K562 (cell line): ENCODE data around the gene PIM3. TPM values are rescaled to one million over a fixed set of nuclear protein-coding genes. Genes with fewer than 3 reads are reported as not detected.

Experiments used
- ATAC-seq: fragments of 200-7000 bp; cut with Tn5 transposase; 3 replicates; pipeline ENCODE4 v1.9.1; 2020; ENCODE audit warnings: moderate library complexity
- BruUV-seq: library from RNA; stranded (reverse); fragments of 400-500 nt; replicated peaks from 2 replicates; lab custom pipeline; 2021; lab: Mats Ljungman, UMichigan
- CTCF ChIA-PET: fragments of 300-600 bp; formaldehyde crosslinking; extraction: SDS; loops from one replicate; lab custom pipeline; 2021; ENCODE audit warnings: low intra/inter-chr PET ratio; lab: Yijun Ruan, JAX
- POLR2A ChIA-PET: fragments of 300-600, 350-650 bp; sonication (Branson Sonifier 250); formaldehyde crosslinking; extraction: SDS; loops from one replicate; lab custom pipeline; 2021; ENCODE audit warnings: antibody characterized with exemption, inconsistent platforms; lab: Yijun Ruan, JAX
- DNase-seq, 4 experiments: peaks; one replicate each; pipeline versions ENCODE4 v3.0.0 to v3.0.0-alpha.2; 2011 to 2018; ENCODE audit warnings: low spot score in 3 of 4, mixed read lengths in 3 of 4; ENCODE audit errors: extremely low read depth in 1 of 4
- FAIRE-seq: peaks from 2 replicates; lab custom pipeline; 2011; peaks lifted over from hg19 to GRCh38; lab: Jason Lieb, UNC
- H2AFZ ChIP-seq: 2 replicates; pipeline ENCODE4 v1.6.0; 2011; ENCODE audit warnings: low read depth, low read length, control low read depth, inconsistent platforms
- H3K27ac ChIP-seq: fragments of 200-600 bp; 3 replicates; pipeline ENCODE4 v1.8.0; 2011; ENCODE audit warnings: low read depth, mild to moderate bottlenecking, control low read depth, inconsistent platforms, low read length, moderate library complexity, mixed read lengths; ENCODE audit errors: extremely low read depth
- H3K27me3 ChIP-seq, 2 experiments: fragments of 300-600 bp in 1 of 2; 2 replicates in 1 of 2; 3 replicates in 1 of 2; pipeline versions ENCODE4 v1.6.0 to v1.8.0; 2011; ENCODE audit warnings: inconsistent platforms in 2 of 2, low read length in 2 of 2, mild to moderate bottlenecking in 1 of 2, mixed read lengths in 1 of 2, moderate library complexity in 1 of 2; ENCODE audit not compliant: control insufficient read depth in 2 of 2, insufficient read depth in 2 of 2
- H3K36me3 ChIP-seq: fragments of 300-600 bp; 3 replicates; pipeline ENCODE4 v1.8.0; 2011; ENCODE audit warnings: mild to moderate bottlenecking, low read length, inconsistent platforms; ENCODE audit not compliant: control insufficient read depth, insufficient read depth
- H3K4me1 ChIP-seq, 2 experiments: fragments of 200-600 bp in 1 of 2; replicated peaks in 1 of 2; 2 replicates in 1 of 2; 3 replicates in 1 of 2; pipeline versions ENCODE4 v1.5.1 to v1.8.0; 2011; ENCODE audit warnings: inconsistent platforms in 2 of 2, low read length in 2 of 2, mild to moderate bottlenecking in 1 of 2, mixed read lengths in 1 of 2, moderate library complexity in 1 of 2; ENCODE audit not compliant: control insufficient read depth in 2 of 2, insufficient read depth in 2 of 2
- H3K4me2 ChIP-seq: 2 replicates; pipeline ENCODE4 v1.6.1; 2011; ENCODE audit warnings: low read length, control low read depth, inconsistent platforms, mixed read lengths; ENCODE audit not compliant: insufficient read depth
- H3K4me3 ChIP-seq: fragments of 200-600 bp; sonication (generic), shearing (Covaris generic); 2 replicates; pipeline ENCODE4 v1.5.1; 2016; ENCODE audit warnings: control low read depth, inconsistent platforms
- H3K79me2 ChIP-seq: fragments of 200-600 bp; 3 replicates; pipeline ENCODE4 v1.8.0; 2011; ENCODE audit warnings: low read length, inconsistent platforms; ENCODE audit not compliant: control insufficient read depth, insufficient read depth
- H3K9ac ChIP-seq, 2 experiments: 2 replicates each; pipeline versions ENCODE4 v1.6.0 to v1.6.1; 2011; ENCODE audit warnings: low read depth in 2 of 2, low read length in 2 of 2, control low read depth in 1 of 2, inconsistent platforms in 1 of 2, mild to moderate bottlenecking in 1 of 2, mixed read lengths in 1 of 2; ENCODE audit not compliant: insufficient read depth in 1 of 2
- H3K9me1 ChIP-seq: one replicate; pipeline ENCODE4 v1.6.0; 2011; ENCODE audit warnings: inconsistent platforms, mild to moderate bottlenecking, low read length, moderate library complexity; ENCODE audit not compliant: control insufficient read depth, insufficient read depth
- H3K9me3 ChIP-seq: replicated peaks from 2 replicates; pipeline ENCODE4 v1.5.1; 2011; ENCODE audit warnings: low read depth, low read length, inconsistent platforms; ENCODE audit not compliant: control insufficient read depth, insufficient read depth
- H4K20me1 ChIP-seq: replicated peaks from 2 replicates; pipeline ENCODE4 v1.6.1; 2011; ENCODE audit warnings: low read length, inconsistent platforms, mixed read lengths; ENCODE audit not compliant: control insufficient read depth, insufficient read depth
- DPF2 ChIP-seq: fragments of 450-650 bp; IDR thresholded peaks from 2 replicates; pipeline ENCODE4 v1.6.1; 2016
- HMGN3 ChIP-seq: IDR thresholded peaks from 2 replicates; pipeline ENCODE4 v1.6.1; 2011; ENCODE audit warnings: borderline replicate concordance, low read depth, mild to moderate bottlenecking, mixed read lengths, low read length; ENCODE audit not compliant: insufficient read length; ENCODE audit errors: extremely low read depth
- KLF16 ChIP-seq: IDR thresholded peaks from 2 replicates; pipeline ENCODE4 v1.6.1; 2016; ENCODE audit warnings: antibody characterized with exemption
- NFRKB ChIP-seq: fragments of 450-650 bp; IDR thresholded peaks from 2 replicates; pipeline ENCODE4 v1.6.1; 2016; ENCODE audit warnings: low read depth
- POLR2G ChIP-seq: fragments of 200-400 bp; formaldehyde crosslinking; IDR thresholded peaks from 2 replicates; pipeline ENCODE4 v1.6.1; 2017; ENCODE audit warnings: low read depth, mild to moderate bottlenecking, antibody characterized with exemption, low read length, moderate library complexity
- RBFOX2 ChIP-seq: fragments of 200-400 bp; formaldehyde crosslinking; IDR thresholded peaks from 2 replicates; pipeline ENCODE4 v1.6.1; 2017; ENCODE audit warnings: low read depth, mild to moderate bottlenecking, low read length, moderate library complexity
- SIN3B ChIP-seq: fragments of 450-650 bp; IDR thresholded peaks from 2 replicates; pipeline ENCODE4 v1.6.1; 2017; ENCODE audit warnings: low read depth, mild to moderate bottlenecking, moderate library complexity
- TRIM24 ChIP-seq, 2 experiments: fragments of 450-650 bp; IDR thresholded peaks; 2 replicates each; pipeline ENCODE4 v1.6.1; 2016
- ZNF668 ChIP-seq: fragments of 250-450 bp; sonication (Bioruptor Pico); IDR thresholded peaks from 2 replicates; pipeline ENCODE4 v1.8.0; 2022; ENCODE audit warnings: mild to moderate bottlenecking, inconsistent platforms
- WGBS: fragments of 100-300 bp; shearing (Covaris generic); methylation state at CpG from one replicate; pipeline ENCODE4 v1.1.6; 2016; ENCODE audit warnings: low coverage, mixed read lengths; ENCODE audit not compliant: insufficient coverage; ENCODE audit errors: missing lambda C conversion rate; 5-methylcytosine and 5-hydroxymethylcytosine counted together
- in situ Hi-C: fragments of 300-500 bp; cut with MboI; formaldehyde crosslinking; loops from 4 replicates; pipeline ENCODE4 v1.15.0; 2018; ENCODE audit warnings: inconsistent platforms, mixed read lengths
- intact Hi-C: fragments of 100-400 bp; cut with micrococcal nuclease; formaldehyde crosslinking; loops from 2 replicates; pipeline ENCODE4 v1.14.2; 2022
- polyA plus RNA-seq, 8 experiments: library from polyadenylated mRNA; depleted of rRNA in 4 of 8; stranded (reverse) in 5 of 8; unstranded in 3 of 8; fragments of >200 nt; fragmentation: Nextera tagmentation in 2 of 8; fragmentation: Illumina TruSeq in 1 of 8; extraction: Ambion mirVana in 2 of 8; extraction: Trizol in 1 of 8; gene quantifications; 2 replicates each; pipeline versions ENCODE4 v1.2.1 to v1.2.3, GENCODE V29; 2011 to 2014; ENCODE audit warnings: inconsistent platforms in 1 of 8, missing spikeins in 1 of 8
- total RNA-seq, 7 experiments: library from RNA; depleted of rRNA in 6 of 7; stranded (reverse); fragments of >200 nt in 6 of 7; fragmentation: Illumina TruSeq in 2 of 7; extraction: Trizol in 2 of 7; gene quantifications; 2 replicates each; pipeline versions ENCODE4 v1.2.1 to v1.2.3, GENCODE V29; 2011 to 2021; ENCODE audit warnings: low replicate concordance in 1 of 7

The PIM3 gene
- total and polyA plus RNA-seq, 9 of the 15 experiments (the other 6 are each of a cell fraction or from before 2014, with no cell fraction given) = 0.24 to 40.5 (median 5.3) TPM

GRCh38 chr22:49922484-49922883, 38.1 kb upstream of the PIM3 start (continued):
- no peak for TF ChIP-seq HMGN3
- no peak for TF ChIP-seq ZNF668 (CRISPR knock-in tag)

- TF ChIP-seq TRIM24 (IDR thresholded peaks at IDR 0.05) (no peak), RBFOX2 (0 out of 2 replicates have a peak, but pooled peaks have one; percentile 14), POLR2G (0 out of 2 replicates have a peak, but pooled peaks have one; percentile 28), DPF2 (no peak), NFRKB (no peak), KLF16 (no peak), SIN3B (no peak)
- no peak overlapping the region for H3K4me3 ChIP-seq
- no peaks in the 10 kb centered on the region for H3K9me3 ChIP-seq
- ChIA-PET CTCF (no interaction called here), POLR2A (no interaction called here)
- FAIRE-seq (no peak), DNase-seq (no peak), ATAC-seq (no peak)
- no peak overlapping the region for H3K9ac ChIP-seq
- no peak overlapping the region for H3K4me2 ChIP-seq
- 0 out of 2 replicates have a peak, but pooled peaks cover 3% of the 10 kb centered on the region for H4K20me1 ChIP-seq
- H3K79me2 ChIP-seq = peaks cover under 1% of the 10 kb centered on the region; the same call in 1 of the 3 replicates
- H3K4me1 ChIP-seq = peaks cover 4 to 26% of the 10 kb centered on the region in 2 experiments; a peak in 4 of 5 replicates
- H2AFZ ChIP-seq = no peak overlapping the region
- WGBS = 85% methylated on average over 9 of the region's 25 CpGs
- no peak overlapping the region for H3K27ac ChIP-seq
- H3K27me3 ChIP-seq = no peaks in the 10 kb centered on the region
- in situ Hi-C loops (loop anchor here (5.0 kb wide), 1 partner anchor 156 kb away; no protein-coding TSS in a partner anchor), intact Hi-C loops (no loop called here)
- H3K9me1 ChIP-seq = no peaks in the 10 kb centered on the region
- no TSS peak for BruUV-seq
- H3K36me3 ChIP-seq = peaks cover 13% of the 10 kb centered on the region; the same call in 1 of the 3 replicates
Observed at GRCh38 chr22:49922926-49923325, 37.6 kb upstream of the PIM3 start.
